ENCODE data around the gene P2RX4. TPM values are rescaled to one million over a fixed set of nuclear protein-coding genes. Genes with fewer than 3 reads are reported as not detected.
"Not testable (repeated sequence)": the region's sequence is repeated elsewhere in the genome, so short reads cannot be mapped to it uniquely, and the experiment has no call there.

The P2RX4 gene, protein sequence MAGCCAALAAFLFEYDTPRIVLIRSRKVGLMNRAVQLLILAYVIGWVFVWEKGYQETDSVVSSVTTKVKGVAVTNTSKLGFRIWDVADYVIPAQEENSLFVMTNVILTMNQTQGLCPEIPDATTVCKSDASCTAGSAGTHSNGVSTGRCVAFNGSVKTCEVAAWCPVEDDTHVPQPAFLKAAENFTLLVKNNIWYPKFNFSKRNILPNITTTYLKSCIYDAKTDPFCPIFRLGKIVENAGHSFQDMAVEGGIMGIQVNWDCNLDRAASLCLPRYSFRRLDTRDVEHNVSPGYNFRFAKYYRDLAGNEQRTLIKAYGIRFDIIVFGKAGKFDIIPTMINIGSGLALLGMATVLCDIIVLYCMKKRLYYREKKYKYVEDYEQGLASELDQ
- total RNA-seq: 4.3 TPM

GRCh38 chr12:121209624-121210572, at the start of gene P2RX4:
TSS of gene P2RX4 (plus strand) at chr12:121210129. CDS start at chr12:121210165, 36 bp downstream.
- Histone ChIP-seq H3K9me3 (no peaks in the 10 kb centered on the region), H3K27ac (peak within 1 kb of the TSS; percentile 82 to 88), H3K36me3 (no peaks in the 10 kb centered on the region), H3K4me1 (peaks cover 0 to 6% of the 10 kb centered on the region in 2 donors), H3K4me3 (peak within 1 kb of the TSS; percentile 84 to 95), H3K27me3 (no peaks in the 10 kb centered on the region)
- intact Hi-C loops (cut with DNase I): no loop called here
- TF ChIP-seq CTCF (IDR thresholded peaks at IDR 0.05): peak in 2 of 3 experiments; percentile 16 to 28
- peak; percentile 35 to 91 for DNase-seq (ENCODE audit: low spot score in 2 of 2)

- peaks cover 6 to 9% of the 10 kb centered on the region in 2 donors for H3K9me3 ChIP-seq
- DNase-seq (ENCODE audit: low spot score in 2 of 2): no peak
- H3K27ac ChIP-seq: no peak overlapping the region
- H3K4me1 ChIP-seq: no peaks in the 10 kb centered on the region
- intact Hi-C loops (cut with DNase I): no loop called here
- no peaks in the 10 kb centered on the region for H3K27me3 ChIP-seq
- no peak overlapping the region for H3K4me3 ChIP-seq
- no peaks in the 10 kb centered on the region for H3K36me3 ChIP-seq
- TF ChIP-seq CTCF (IDR thresholded peaks at IDR 0.05): no peak
Observed at GRCh38 chr12:121162384-121162783, 47.5 kb upstream of the P2RX4 start.

- no peaks in the 10 kb centered on the region for H3K4me1 ChIP-seq
- H3K36me3 ChIP-seq: no peaks in the 10 kb centered on the region
- intact Hi-C loops (cut with DNase I): no loop called here
Observed at GRCh38 chr12:121162985-121163384, 46.9 kb upstream of the P2RX4 start.

GRCh38 chr12:121164839-121165238, 45.1 kb upstream of the P2RX4 start:
- not testable (repeated sequence) for H3K9me3 ChIP-seq; H3K36me3 ChIP-seq; DNase-seq (ENCODE audit: low spot score in 2 of 2)

More at GRCh38 chr12:121162985-121163384, 46.9 kb upstream of the P2RX4 start:
- Histone ChIP-seq H3K27me3 (no peaks in the 10 kb centered on the region), H3K9me3 (peaks cover 5% of the 10 kb centered on the region in 2 donors), H3K27ac (no peak overlapping the region), H3K4me3 (no peak overlapping the region)
- TF ChIP-seq CTCF (IDR thresholded peaks at IDR 0.05): no peak
- no peak for DNase-seq (ENCODE audit: low spot score in 2 of 2)

GRCh38 chr12:121165316-121165715, 44.6 kb upstream of the P2RX4 start:
- TF ChIP-seq CTCF (IDR thresholded peaks at IDR 0.05): no peak
- Histone ChIP-seq H3K4me3 (no peak overlapping the region), H3K9me3 (no peaks in the 10 kb centered on the region), H3K27me3 (no peaks in the 10 kb centered on the region), H3K27ac (no peak overlapping the region), H3K36me3 (no peaks in the 10 kb centered on the region), H3K4me1 (no peaks in the 10 kb centered on the region)
- intact Hi-C loops (cut with DNase I): no loop called here
- DNase-seq (ENCODE audit: low spot score in 2 of 2): no peak

More at GRCh38 chr12:121164839-121165238, 45.1 kb upstream of the P2RX4 start:
- H3K4me1 ChIP-seq; intact Hi-C loops (cut with DNase I); H3K4me3 ChIP-seq; H3K27me3 ChIP-seq; H3K27ac ChIP-seq: not testable (repeated sequence)

Measured in ascending aorta (tissue), 2 donors.